SK-N-DZ (cell line): ENCODE measurements around the gene FARSB.
A peak's percentile ranks its signal among the peaks of the same experiment; 100 is the strongest.

Experiments used
- DNase-seq: peaks from one replicate; pipeline ENCODE4 v3.0.0-alpha.2; 2015; ENCODE audit warnings: low spot score

FARSB gene

GRCh38 chr2:222561151-222561550 is 94.7 kb downstream of the FARSB start:
- DNase-seq, result no peak

DNA sequence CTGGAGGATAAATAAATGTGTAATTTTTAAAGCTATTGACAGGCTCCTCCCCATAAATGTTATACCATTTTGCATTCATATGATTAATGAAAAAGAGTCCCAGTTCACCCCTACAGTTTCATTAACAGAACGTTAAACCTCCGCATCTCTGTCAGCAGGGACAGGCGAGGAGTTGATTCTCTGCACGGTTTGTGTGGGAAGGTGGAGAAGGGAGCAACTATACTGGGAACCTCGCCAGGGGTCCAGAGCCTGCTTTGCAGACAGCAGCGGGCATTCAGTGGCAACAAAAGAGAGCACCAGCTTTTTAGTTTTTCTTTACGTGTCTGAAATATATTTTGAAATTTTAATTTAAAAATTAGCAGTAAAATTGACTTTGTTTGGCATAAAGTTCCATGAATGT is 101.4 kb downstream of the FARSB start:
- no peak for DNase-seq

GRCh38 chr2:222548992-222549391 is 106.9 kb downstream of the FARSB start:
- DNase-seq, result no peak

DNA sequence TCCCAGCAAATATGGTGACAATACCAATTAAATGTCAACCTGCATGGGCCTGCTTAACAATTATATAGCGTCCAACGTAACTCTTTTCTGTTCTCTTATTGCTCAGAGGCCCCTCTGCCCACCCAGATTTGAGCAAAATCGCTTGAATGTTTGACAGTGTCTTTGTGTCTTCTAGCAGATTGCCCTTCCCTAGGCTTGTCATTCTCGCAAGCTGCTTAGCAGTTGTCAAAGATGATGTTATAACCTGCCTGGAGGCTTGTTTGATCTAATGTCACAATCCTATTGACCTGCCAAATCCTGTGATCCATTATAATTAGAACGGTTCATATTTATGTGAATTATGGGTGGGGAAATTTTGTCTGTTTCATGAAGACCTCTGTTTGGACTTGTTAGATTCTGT is 108.8 kb downstream of the FARSB start:
- no peak for DNase-seq

DNA sequence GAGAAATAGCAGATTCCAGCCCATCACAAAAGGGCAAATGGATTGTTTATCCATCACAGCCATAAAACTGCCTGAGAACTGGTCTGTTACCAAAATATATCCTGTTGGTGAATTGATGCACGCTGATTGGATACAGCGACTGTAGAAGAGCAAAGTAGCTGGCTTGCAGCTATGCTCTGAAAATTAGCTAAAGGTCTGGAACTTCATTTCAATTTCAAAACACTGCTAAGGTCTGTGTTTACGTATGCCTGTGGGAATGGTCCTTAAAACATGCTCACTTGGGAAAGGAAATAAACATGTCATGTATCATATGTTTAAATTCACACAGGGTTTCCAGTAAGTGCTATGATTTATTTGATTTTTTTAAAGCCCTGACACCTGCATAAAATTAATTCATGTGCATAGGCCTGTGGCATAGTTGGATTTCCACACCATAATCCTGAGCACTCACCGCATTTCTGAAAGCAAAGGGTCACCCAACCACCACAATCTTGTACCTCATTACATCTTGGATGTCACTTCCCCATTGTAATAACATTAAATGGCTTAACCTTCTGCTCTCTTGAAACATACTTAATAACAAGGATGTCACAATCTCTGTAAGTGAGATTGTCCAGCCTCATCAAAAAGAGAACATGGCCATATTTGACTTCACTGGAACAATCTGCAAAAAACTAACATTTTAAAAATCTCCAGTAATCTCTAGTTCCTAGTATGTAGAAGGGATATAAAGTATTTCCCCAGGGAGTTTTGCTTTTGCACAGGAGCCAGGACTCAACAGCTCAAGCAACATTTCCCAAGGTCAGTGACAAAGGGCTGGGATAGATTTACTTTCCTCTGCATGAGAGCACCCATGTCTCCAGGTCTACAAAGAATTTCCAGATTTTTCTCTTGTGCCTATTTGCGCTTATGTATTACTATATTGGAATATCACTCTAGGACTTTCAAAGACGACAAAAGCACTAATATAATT is 109.8 kb downstream of the FARSB start:
- peak; percentile 34 for DNase-seq

- DNase-seq, result no peak
These were observed 111.2 kb downstream of the FARSB start for GRCh38 chr2:222544661-222545060.

- DNase-seq, result no peak
These were observed 117.4 kb downstream of the FARSB start for GRCh38 chr2:222538535-222538934.

GRCh38 chr2:222535477-222535876 is 120.4 kb downstream of the FARSB start:
- DNase-seq, result no peak

DNA sequence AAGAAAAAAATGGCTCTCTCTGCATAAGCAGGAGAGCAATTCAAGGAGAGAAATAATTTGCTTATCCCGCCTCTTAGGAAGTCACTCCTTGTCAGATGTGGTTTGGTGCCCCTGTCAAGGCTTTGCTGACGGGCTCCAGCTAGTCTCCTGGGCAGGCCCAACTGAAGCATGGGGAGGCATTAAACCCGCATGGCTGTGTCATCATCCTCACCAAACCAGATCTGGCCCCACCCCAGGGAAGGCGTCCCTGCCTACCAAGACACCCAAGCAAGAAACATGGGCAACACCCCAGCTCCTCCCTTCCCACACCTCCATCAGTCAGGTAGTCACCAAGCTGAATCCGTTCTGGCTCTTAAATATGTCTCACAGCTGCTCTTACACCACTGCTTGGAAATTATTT is 123.6 kb downstream of the FARSB start:
- no peak for DNase-seq

DNA sequence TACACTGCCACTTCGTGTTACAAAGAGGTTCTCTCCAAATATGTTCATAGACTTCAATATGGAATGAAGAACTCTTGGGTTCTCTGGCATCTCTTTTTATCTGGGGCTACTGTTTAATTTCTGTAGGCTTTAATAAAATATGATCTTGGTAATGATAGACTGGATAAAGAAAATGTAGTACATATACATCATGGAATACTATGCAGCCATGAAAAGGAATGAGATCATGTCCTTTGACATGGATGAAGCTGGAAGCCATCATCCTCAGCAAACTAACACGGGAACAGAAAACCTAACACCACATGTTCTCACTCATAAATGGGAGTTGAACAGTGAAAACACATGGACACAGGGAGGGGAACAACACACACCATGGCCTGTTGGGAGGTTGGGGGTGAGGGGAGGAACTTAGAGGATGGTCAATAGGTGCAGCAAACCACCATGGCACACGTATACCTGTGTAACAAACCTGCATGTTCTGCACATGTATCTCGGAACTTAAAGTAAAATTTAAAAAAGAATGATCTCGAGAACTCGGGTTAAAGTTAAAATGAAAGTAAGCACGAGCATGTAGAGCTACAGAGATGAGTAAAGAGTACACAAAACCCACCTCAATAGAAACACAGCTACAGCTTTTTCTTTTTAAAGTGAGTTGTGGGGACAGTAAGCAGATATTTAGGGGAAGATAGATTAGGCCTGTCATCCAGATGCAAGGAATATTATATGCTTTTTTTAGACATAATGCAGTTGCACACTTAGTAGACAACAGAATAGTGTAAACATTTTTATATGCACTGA is 129.2 kb downstream of the FARSB start:
- DNase-seq, result no peak

DNA sequence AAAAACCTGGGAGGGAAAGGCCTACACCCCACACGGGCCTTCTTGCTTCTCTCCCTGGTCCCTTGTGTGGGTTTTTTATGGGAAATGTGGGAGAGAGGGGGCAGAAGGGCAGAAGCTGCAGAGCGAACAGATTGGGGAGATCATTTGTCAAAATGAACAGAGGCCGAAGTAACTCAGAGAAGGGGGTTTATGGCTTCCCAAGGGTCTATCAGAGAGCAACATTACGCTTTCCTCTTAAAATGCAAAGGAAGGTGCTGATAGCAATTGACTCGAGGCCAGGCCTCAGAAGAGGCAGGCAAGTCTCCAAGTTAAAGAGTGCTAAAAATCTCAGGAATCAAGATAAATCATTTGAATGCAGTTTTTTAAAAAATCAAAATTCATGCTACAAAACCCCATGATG is 130.1 kb downstream of the FARSB start:
- DNase-seq, result no peak

GRCh38 chr2:222523783-222524544 is 131.9 kb downstream of the FARSB start:
- DNase-seq, result no peak

- DNase-seq, result no peak
These were observed 133.8 kb downstream of the FARSB start for GRCh38 chr2:222522082-222522481.

GRCh38 chr2:222521099-222521498 is 134.8 kb downstream of the FARSB start:
- DNase-seq, result no peak
